GM12878 (cell line): ENCODE results near the gene CTAG1A.

Source experiments
- CHD2 ChIP-seq: IDR thresholded peaks from 2 replicates; pipeline ENCODE4 v1.6.1; 2011; ENCODE audit warnings: low read depth, low read length, improper control_type of control experiment, borderline replicate concordance
- HDAC6 ChIP-seq: fragments of 200-600 bp; sonication (generic); IDR thresholded peaks from one replicate; pipeline ENCODE4 v1.8.0; 2017; ENCODE audit warnings: antibody characterized with exemption; ENCODE audit not compliant: unreplicated experiment
- REST ChIP-seq: IDR thresholded peaks from 2 replicates; pipeline ENCODE4 v1.6.1; 2012; ENCODE audit warnings: mild to moderate bottlenecking, low read depth, low read length

- TF ChIP-seq REST (no peak), CHD2 (no peak), HDAC6 (no peak)
Observed at GRCh38 chrX:154548028-154548316, 37.0 kb upstream of the CTAG1A start.
